H1 (cell line): ENCODE data around the gene NPL. TPM values are rescaled to one million over a fixed set of nuclear protein-coding genes. Genes with fewer than 3 reads are reported as not detected.

ENCODE experiments used
- ASH2L ChIP-seq: fragments of 200-600, 300-600 bp; sonication (generic); IDR thresholded peaks from one replicate; pipeline ENCODE4 v1.7.1; 2017; ENCODE audit warnings: low read length
- CHD7 ChIP-seq: fragments of 300-600 bp; sonication (generic); IDR thresholded peaks from 2 replicates; pipeline ENCODE4 v1.7.1; 2012; ENCODE audit warnings: low read length, moderate library complexity, mild to moderate bottlenecking, inconsistent platforms; ENCODE audit not compliant: insufficient replicate concordance
- CREB1 ChIP-seq: IDR thresholded peaks from 2 replicates; pipeline ENCODE4 v1.6.1; 2012; ENCODE audit warnings: inconsistent platforms
- EP300 ChIP-seq, 2 experiments: IDR thresholded peaks; 1 replicate in 1 of 2; 2 replicates in 1 of 2; pipeline ENCODE4 v1.6.1; 2011 to 2012; ENCODE audit warnings: low read depth in 2 of 2, low read length in 2 of 2, mild to moderate bottlenecking in 2 of 2, borderline replicate concordance in 1 of 2, inconsistent platforms in 1 of 2, moderate library complexity in 1 of 2
- RFX5 ChIP-seq: IDR thresholded peaks from 2 replicates; pipeline ENCODE4 v1.6.1; 2011; ENCODE audit warnings: low read depth, low read length, improper control_type of control experiment, borderline replicate concordance
- polyA plus RNA-seq, 7 experiments: library from polyadenylated mRNA; depleted of rRNA in 3 of 7; stranded (reverse) in 5 of 7; unstranded in 2 of 7; fragments of >200 nt in 5 of 7; fragments of 200-250 nt in 2 of 7; gene quantifications; 1 replicate in 5 of 7; 2 replicates in 1 of 7; 4 replicates in 1 of 7; pipeline versions ENCODE4 v1.2.1 to v1.2.3, GENCODE V29; 2011 to 2013; ENCODE audit warnings: missing spikeins in 2 of 7, mixed read lengths in 2 of 7
- total RNA-seq: library from RNA; stranded (reverse); fragmentation: NEBNext Ultra II Directional; extraction: Animal tissue kit (Norgen Biotek cat#: 25700); gene quantifications from 2 replicates; pipeline ENCODE4 v1.2.1, GENCODE V29; 2021

Gene NPL
- total and polyA plus RNA-seq, 2 of the 8 experiments (the other 6 are each of a cell fraction or from before 2014, with no cell fraction given), result 2.2 to 4.4 TPM

- TF ChIP-seq CREB1 (no peak), CHD7 (no peak), ASH2L (no peak), RFX5 (no peak), EP300 (IDR thresholded peaks at IDR 0.05; ENCODE audit: borderline replicate concordance in 1 of 2, low read depth in 2 of 2, low read length in 2 of 2) (no peak)
Observed at GRCh38 chr1:182761396-182762395, 27.9 kb upstream of the NPL start (continued).
